GM12874 (cell line): ENCODE data around the gene SLIT2.

Experiments used
- TF ChIP-seq, protein P1 (sequence below): IDR thresholded peaks from 2 replicates; pipeline ENCODE4 v1.5.1; 2011; ENCODE audit warnings: low read depth, mild to moderate bottlenecking, control low read depth, low read length, moderate library complexity; ENCODE audit not compliant: insufficient read depth

Gene SLIT2

DNA sequence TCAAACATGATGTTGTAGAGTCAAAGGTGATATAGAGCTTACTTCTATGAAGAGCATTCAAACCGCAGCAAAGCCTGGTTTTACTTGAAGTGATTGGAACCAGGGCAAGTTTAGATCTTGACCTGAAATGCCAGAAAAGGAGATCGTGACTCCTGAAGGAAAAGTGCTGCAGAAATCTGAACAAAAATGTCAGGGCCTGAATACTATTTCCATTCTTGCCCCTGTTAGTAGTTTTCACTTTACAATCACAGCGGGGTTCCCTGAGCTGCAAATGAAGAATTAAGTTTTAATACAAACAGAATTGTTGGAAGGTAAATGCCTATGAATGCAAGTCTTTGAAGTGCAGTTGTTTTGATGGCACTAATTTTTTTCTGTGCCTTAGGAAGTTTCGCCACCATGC, 4.1 kb downstream of the SLIT2 start:
- TF ChIP-seq, protein P1, sequence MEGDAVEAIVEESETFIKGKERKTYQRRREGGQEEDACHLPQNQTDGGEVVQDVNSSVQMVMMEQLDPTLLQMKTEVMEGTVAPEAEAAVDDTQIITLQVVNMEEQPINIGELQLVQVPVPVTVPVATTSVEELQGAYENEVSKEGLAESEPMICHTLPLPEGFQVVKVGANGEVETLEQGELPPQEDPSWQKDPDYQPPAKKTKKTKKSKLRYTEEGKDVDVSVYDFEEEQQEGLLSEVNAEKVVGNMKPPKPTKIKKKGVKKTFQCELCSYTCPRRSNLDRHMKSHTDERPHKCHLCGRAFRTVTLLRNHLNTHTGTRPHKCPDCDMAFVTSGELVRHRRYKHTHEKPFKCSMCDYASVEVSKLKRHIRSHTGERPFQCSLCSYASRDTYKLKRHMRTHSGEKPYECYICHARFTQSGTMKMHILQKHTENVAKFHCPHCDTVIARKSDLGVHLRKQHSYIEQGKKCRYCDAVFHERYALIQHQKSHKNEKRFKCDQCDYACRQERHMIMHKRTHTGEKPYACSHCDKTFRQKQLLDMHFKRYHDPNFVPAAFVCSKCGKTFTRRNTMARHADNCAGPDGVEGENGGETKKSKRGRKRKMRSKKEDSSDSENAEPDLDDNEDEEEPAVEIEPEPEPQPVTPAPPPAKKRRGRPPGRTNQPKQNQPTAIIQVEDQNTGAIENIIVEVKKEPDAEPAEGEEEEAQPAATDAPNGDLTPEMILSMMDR, result no peak

DNA sequence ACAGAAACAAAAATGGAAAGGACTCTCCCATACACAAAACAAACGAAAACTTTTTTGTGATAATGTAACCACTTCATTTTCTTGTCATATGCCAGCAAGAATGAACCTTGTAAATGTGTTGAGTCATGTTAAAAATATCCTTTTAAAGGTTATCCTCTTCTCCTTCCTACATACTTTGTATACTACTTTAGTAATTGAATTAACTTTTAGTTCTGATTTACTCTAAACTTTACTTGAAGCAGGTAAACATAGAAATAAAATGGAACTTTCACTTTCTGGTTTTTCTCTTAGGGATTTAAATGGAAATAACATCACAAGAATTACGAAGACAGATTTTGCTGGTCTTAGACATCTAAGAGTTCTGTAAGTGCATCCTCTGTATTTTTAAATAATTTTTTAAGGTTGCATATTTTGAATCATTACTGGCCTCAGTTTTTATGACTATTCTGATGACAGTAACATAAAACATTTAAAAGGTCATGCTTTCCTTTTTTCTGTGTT, 4.7 kb downstream of the SLIT2 start:
- TF ChIP-seq, protein P1, result no peak

DNA sequence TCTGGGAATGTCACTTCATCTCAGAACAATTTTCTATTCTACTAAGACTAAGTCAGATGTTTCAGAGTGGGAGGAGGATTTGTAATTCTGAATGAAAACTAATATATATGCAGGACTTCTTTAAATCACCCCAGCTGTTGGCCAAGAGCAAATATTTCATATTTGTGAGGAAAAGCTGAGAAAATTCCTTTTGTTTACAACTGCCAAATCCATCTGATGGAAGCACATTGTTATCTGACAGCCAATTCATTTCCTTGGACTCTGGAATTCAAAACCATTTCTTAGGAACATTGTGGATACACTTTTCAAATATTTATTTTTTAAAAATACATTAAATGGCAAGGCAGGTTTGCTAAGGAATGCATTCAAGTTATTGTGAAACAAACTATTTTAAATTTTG, 8.0 kb downstream of the SLIT2 start:
- TF ChIP-seq, protein P1, result no peak

DNA sequence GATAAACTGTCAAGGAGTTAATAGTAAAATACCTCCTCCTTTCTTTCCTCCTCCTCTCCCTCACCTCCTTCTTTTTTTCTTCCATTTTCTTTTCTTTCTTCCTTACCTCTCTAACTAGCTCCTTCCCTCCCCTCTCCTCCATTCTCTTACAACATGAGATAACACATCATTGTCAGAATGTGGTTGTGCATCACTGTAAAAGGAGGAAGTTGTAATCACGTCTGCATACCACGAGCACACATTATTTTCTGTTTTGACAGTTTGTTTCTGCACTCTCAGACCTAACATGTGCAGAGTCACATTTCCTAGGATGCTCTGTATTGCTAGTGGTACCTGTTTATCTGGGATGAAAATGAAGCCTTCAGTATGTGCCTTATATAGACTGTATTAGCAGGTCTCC, 9.1 kb downstream of the SLIT2 start:
- TF ChIP-seq, protein P1, result no peak

DNA sequence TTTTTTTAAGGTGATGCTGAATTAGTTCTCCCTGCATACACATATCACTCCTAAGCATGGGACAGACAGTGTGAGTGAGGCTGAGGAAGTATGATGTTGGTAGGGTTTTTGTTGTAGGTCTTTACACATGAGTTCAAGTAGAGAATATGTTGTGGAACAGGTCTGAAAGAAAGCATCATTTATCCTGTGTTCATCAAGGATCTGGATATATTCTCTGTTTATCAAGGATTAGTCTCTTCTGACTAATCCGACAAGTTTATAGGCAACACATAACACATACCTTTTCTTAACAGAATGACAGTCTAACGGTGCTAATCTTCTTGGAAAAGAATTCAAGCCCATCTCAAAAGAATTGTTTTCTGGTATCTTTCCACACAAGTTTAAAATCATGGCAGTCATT, 10.5 kb downstream of the SLIT2 start:
- TF ChIP-seq, protein P1, result no peak

DNA sequence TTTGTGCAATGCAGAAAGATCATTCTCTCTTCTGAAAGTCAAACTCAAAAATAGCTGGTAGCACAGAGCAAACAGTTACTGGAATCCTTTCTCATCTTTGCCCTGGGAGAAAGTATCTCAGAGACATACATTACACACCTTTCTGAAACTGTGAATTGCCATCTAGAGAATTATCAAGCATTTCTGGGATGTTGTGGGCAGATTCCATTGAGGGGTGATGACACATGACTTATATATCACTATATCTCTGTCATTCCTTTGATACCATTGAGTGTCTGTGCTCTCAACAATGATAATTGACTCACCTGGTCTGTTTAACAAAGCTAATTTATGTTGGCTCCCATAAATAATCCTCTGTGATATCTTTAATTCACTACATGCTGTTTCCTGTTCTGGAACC, 13.0 kb downstream of the SLIT2 start:
- TF ChIP-seq, protein P1, result no peak

DNA sequence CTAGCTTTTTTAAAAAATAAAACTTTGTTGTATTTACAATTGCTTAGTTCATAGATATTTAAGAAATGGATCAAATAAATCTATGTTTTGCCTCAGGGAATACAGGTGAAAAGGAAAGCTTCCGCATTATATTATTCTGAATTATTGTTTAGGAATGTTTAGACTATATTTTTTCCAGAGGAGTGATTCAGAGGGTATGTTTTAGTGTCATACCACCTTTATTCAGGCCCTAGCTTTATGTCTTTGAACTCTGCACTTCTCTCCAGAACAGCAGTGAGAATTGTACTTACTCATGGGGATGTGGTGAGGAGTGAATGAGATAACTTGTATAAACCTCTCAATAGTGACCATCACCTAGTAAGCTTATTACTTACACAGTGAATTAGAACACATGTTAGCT, 14.0 kb downstream of the SLIT2 start:
- TF ChIP-seq, protein P1, result no peak
